GM18858 (cell line): Measurements from ENCODE around the gene ERO1A.
"Not testable (repeated sequence)": the region's sequence is repeated elsewhere in the genome, so short reads cannot be mapped to it uniquely, and the experiment has no call there.

ENCODE experiments used
- ATAC-seq: cut with Tn5 transposase; IDR thresholded peaks from one replicate; pipeline ENCODE4 v1.9.1; 2021; ENCODE audit not compliant: unreplicated experiment

Gene ERO1A, protein sequence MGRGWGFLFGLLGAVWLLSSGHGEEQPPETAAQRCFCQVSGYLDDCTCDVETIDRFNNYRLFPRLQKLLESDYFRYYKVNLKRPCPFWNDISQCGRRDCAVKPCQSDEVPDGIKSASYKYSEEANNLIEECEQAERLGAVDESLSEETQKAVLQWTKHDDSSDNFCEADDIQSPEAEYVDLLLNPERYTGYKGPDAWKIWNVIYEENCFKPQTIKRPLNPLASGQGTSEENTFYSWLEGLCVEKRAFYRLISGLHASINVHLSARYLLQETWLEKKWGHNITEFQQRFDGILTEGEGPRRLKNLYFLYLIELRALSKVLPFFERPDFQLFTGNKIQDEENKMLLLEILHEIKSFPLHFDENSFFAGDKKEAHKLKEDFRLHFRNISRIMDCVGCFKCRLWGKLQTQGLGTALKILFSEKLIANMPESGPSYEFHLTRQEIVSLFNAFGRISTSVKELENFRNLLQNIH

DNA sequence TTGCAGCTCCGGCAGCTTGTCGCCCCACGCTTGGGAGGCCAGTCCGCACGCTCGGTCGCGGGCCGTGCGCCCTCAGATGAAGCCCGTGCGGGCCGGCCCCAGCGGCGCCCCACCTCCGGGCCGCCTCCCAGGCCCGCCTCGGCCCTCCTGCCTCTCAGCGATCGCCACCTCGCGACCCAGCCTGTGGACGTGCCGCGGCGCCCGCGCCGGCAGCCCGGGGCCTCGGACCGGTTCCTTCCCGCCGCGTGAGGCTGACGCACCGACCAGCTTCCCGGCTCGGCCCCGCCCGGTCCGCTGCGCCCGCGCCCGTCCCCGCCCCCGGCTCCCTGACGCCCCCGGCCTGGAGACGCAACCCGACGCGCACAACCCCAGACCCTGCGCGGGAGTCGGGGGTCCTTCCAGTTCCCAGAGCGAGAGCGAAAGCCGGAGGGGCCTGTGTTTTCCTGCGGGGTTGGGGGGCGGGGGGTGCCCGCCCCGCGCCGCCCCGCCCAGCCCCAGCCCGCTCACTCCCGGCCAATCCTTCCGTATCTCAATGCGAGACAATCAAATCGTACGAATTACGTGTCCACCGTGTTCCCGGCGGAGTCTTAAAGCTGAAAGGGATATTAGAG, at the start of gene ERO1A:
TSS of gene ERO1A (minus strand) at position 78 of the 611 bp plus-strand sequence. CDS start at position 1, 77 bp downstream.
- peak; percentile 55 for ATAC-seq

DNA sequence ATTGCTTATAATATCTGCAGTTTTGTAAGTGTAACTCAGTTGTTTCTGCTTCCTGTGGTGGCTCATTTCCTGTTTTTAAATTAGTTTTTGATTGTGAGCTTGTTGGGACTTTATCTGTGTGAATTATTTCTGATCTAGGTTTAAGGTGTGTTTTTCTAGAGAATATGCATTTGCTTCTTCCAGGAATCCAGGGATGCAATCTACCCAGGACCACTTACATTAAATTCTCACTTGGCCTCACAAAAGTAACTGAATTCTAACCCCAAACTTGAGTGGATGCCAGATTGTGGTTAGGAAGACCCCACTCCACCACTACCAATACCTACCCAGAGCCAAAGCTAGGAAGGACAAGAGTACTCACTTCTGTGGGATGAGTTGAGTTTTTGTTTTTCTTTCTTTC, 46.5 kb upstream of the ERO1A start:
- ATAC-seq, result no peak

DNA sequence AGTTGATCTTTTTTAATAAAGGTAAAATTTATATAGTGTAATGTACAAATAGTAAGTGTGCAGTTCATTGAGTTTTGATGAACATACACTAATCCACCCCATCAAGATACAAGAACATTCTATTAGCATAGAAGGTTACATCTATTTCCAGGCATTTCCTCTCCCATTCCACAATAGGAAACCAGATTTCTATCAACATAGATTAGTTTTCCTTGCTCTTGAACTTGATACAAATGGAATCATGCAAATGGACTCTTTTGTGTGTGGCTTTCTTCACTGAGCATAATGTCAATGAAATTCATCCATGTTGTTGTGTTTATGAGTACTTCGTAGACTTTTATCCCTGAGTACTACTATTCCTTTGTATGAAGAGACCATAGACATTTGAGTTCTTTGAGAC, 45.4 kb upstream of the ERO1A start:
- ATAC-seq, result no peak

DNA sequence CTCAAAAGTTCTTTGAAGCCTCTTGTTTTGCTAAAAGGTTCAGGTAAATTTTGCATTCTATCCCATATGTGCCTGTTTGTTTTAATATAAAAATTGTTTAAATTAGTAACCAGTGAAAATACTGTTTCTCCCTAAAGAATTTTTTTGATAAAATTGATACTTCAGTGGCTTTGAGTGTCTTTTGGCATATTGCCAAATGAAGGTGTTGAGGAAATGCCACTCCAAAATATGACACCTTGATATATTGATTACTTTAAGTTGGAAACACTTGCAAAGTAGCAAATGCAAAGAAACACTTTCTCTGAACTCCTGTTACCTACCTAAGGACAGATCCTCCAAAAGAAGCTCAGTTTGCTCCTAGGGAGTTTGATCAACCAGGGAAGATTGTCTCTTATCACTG, 43.1 kb upstream of the ERO1A start:
- no peak for ATAC-seq

DNA sequence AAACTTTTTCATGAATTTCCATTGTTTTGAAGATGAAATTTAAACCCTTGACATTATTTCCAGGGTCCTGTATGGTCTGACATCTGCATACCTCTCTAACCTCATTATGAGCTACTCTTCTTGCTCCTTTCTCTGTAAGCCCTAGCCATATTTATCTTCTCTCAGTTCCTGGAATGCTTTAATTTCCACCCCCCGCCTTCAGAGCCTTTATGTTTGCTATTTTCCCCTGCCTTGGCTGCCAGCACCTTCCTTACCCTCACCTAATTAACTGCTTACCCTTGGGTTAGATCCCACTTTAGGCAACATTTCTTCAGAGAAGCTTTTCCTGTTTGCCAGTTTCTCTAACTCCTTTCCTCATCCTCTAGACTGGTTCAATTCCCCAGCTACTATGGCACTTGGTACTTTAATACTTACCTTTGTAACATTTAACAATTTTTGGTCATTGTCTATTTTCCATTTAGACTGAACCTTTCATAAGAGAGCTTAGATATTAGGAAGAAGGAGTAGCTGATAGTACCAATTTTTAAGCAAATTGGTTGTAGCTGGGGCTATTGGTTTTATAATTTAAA, 40.6 kb upstream of the ERO1A start:
- ATAC-seq, result no peak

DNA sequence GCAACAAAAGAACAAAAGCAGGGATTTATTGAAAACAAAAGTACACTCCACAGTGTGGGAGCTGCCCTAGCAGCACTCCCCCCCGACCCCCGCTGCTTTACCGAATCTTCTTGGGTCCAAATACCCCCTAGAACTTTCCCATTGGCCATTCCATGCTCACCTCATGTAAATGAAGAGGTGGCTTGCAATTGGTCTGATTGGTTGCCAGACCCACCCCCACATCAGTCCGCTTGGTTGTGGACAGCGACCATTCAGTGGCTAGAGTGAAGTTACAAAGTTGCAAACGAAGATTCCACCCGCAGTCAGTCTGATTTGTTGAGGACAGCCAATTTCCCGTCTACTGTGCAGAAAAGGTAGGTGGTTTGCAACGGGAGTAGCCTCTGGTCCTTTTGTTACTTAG, 38.5 kb upstream of the ERO1A start:
- ATAC-seq, result no peak

DNA sequence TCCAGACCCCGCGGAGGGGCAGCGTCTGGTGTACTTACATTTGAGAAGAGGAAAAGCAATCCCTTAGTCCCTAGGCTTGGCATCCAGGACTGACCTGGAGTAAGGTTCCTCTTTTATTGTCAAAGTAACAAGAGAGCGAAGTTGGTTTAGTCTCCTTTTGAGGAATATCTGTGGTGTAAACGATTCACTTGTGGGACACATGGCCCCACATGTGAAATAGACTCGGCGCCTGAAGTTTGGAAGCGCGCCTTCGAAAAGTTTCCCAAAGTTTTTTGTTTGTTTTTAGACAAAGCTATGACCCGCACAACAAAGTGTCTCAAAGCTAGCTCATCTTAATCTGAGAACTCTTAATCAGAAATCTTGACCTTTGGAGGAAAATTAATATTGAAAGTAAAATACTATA, 35.4 kb upstream of the ERO1A start:
- no peak for ATAC-seq

DNA sequence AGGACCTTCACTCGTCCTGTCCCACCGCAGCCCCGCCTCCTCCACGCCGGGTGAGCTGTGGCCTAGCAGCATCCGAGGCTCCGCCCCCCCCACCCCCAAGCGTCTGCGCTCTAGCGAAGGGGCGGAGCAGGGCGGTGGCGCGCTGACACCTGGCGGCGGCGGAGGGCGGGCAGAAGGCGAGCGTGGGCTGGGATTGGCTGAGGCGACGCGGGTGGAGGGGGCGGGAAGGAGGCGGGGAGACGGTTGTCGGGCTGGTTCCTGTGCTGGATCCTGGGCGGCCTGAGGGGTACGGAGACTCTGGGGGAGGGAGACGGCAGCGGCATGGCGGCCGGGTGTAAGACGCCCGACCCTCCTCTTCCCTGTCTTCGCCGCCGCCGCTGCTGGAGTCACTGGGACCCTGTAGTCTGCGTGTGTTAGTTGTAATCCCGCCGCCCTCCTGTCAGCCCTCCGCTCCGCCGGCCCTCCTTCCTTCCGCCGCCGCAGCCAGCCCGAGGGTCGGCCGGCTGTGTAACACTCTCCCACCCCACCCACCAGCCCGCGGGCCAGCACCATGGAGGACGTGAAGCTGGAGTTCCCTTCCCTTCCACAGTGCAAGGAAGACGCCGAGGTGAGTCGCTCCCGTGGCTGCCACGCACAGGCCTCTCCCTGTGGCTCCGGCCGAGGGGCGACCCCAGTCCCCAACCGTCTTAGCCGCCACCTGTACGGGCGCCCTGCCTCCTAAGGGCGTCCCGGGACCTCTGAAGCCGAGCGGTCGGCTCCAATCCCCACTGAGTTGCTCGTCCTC, 34.8 kb upstream of the ERO1A start, which contains the start of gene STYX:
TSS of gene STYX (plus strand) at position 242 of the 784 bp plus-strand sequence. CDS start at position 551, 309 bp downstream.
- ATAC-seq, result peak; percentile 84

DNA sequence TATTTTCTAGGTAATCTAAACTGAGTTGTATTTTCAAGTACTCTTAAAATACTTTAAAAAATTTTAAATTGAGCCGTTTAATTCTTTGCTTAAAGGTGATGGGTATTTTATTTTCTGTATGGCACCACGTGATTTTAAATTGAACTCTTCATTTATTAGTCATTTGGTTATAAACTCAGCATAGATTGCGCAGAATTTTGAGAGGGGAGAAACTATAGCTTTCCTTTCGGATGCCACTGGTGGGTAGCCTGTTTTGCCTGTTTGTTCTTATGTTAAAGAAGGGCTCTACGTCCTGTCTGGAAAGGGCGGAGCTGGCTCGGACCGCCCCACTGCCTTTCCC, 34.2 kb upstream of the ERO1A start:
- ATAC-seq, result no peak

DNA sequence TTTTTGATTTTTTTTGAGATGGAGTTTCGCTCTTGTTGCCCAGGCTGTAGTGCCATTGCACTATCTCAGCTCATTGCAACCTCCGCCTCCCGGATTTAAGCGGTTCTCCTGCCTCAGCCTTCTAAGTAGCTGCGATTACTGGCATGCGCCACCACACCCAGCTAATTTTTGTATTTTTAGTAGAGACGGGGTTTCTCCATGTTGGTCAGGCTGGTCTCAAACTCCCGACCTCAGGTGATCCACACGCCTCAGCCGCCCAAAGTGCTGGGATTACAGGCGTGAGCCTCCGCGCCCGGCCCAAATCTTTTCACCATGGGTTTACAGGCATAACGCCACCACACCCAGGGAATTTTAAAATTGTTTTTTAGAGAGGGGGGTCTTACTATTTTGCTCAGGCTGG, 33.7 kb upstream of the ERO1A start:
- not testable (repeated sequence) for ATAC-seq

DNA sequence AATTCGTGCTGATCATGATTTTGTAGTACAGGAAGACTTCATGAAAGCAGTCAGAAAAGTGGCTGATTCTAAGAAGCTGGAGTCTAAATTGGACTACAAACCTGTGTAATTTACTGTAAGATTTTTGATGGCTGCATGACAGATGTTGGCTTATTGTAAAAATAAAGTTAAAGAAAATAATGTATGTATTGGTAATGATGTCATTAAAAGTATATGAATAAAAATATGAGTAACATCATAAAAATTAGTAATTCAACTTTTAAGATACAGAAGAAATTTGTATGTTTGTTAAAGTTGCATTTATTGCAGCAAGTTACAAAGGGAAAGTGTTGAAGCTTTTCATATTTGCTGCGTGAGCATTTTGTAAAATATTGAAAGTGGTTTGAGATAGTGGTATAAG, 32.2 kb upstream of the ERO1A start:
- not testable (repeated sequence) for ATAC-seq

DNA sequence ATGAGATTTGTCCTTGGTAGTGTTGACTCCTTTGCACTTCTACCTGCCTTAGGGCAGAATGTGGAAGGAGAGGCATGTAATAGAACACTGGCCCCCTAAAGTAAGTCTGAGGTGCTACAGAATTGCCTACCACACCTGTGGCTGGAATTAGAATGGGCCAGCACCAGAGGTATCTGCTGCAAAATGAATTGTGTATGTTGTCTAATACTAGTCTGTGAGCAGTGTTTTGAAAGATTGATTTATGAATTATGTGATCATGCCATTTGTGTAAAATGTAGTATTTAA, 28.9 kb upstream of the ERO1A start:
- ATAC-seq, result no peak

DNA sequence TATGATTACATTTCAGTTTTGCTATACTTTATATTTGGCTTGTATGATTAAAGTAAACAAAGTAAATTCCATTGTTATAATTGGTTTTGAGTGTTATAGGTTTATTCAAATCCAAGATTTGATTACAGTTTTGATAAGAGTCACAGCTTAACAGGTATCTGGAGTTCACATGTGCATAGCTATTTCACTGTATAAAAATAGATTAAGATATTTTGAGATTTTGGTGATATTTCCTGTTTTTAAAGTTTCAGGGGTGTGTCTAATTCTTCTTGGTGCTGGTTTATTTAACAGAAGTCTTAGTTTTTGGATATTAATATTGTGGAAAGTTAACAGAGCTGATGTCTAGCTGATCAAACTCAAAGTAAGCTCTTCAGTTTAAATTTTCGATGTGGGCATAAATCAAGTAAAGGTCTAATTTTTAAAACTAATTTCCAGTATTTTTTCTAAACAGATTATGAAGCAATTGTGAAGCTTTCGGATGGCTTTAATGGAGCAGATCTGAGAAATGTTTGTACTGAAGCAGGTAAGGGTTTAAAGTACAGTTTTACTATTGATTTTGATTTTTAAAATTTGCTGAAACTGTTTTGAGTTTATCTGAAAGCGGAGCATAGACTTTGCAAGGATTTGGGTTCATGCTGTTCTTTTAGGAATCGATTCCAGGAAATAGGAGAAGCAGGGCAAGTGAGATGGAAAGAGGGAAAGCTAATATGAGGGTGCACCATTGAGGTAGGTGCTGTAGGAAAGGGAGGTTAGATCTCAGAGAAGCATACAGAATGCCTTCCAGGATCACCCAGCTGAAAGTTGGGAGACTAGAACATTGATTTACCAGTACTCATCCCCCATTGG, 28.4 kb upstream of the ERO1A start:
- no peak for ATAC-seq

DNA sequence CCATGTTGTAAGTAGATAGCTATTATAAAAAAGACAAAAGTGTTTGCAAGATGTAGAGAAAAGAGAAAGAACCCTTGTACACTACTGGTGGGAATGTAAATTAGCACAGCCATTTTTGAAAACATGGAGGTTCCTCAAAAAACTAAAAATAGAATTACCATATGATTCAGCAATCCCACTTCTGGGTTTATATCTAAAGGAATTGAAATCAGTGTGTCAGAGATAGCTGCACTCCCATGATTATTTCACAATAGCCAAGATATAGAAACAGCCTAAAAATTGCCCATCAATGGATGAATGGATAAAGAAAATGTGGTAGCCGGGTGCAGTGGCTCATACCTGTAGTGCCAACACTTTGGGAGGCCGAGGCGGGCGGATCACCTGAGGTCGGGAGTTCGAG, 20.8 kb upstream of the ERO1A start:
- no peak for ATAC-seq

DNA sequence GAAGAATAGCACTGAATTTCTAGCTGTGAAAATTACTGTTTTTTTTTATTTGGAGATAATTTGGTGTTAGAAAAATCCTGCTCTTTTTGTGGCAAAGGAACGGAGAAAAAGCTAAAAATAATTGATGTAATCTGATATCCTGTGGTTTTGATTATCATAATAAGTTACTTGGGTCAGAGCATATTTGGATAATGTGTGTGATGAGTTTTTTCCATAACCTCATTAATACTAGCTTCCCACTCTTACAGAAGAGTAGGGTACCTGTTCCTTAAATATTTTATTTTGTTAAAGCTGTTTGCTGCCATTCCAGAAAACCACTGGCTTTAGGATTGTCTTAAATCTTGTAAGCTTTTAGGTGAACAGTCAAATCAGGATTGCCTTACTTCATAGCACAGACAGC, 16.3 kb upstream of the ERO1A start:
- no peak for ATAC-seq

DNA sequence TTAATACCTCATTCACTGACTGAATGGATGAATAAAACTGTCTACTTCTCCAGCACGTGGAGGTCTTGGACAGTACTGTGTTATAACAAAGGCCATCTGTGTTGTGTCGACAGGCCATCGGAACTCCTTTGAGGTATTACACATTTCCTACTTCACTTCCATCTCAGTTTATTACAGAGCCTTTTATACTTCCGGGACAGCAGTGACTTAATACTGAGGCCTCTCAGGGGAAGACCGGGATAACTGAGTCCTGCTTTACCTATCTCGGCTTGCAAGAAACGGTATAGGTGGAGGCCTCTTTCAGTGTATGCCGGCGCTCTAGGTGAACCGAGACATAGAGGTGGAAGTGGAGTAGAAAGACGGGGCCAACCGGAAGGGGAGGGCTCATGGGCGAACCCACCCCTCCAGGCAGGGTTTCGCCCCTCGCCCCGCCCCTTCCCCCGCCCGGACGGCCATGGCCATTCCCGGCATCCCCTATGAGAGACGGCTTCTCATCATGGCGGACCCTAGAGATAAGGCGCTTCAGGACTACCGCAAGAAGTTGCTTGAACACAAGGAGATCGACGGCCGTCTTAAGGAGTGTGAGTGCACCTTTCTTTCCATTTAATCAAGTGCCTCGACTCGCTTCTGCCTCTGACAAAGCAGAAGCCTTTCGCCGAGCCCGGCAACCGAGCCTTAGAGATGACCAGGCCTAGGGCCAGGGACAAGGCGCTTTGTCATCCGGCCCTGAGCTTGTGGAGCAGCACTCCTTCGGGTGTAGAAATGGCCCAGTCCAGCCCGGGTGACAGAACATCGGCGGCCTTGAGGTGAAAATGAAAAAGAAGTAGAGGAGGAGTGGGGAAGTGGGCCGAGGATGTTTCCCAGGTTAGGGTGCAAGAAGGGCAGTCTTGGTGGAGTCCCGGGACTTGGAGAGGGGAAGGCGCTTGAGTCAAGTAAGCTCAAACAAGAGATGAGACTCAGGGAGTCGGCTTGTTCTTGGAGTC, 11.7 kb upstream of the ERO1A start, which contains the start of gene PSMC6:
TSS of gene PSMC6 (plus strand) at position 477 of the 983 bp plus-strand sequence. CDS start at position 497, 20 bp downstream.
- peak; percentile 89 for ATAC-seq

DNA sequence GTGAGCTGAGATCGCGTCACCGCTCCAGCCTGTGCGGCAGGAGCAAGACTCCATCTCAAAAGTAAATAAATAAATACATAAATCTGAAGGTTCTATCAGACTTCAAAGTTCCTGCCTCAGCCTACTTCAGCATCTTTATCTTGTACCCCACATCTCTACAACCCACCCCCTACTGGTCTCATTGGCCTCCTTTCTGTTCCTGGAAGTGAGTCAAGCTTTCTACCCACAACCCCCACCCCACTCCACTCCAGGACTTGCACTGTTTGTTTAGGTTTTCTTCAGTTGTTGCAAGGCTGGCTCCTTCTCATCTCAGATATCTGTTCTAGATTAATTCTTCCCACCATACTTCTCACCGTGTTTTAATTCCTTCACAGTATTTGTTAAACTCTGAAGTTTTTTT, 10.9 kb upstream of the ERO1A start:
- ATAC-seq, result no peak

DNA sequence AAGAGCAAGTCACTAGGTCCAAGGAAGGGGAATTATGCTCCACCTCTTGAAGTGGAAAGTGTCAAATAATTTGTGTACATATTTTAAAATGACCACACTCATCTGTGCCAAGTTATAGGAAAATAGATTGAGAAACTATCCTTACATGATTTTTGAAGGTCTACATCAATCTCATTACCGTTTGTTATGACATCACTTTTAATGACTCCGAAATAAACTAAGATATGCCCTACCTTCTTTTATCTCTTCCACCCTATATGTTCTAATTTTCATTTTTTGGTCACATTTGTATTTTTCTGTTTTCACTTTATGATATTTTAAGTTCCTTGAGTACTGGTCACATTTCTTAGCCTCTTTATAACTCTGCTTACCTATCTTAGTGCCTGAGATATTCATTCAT, 8.3 kb upstream of the ERO1A start:
- ATAC-seq, result no peak

DNA sequence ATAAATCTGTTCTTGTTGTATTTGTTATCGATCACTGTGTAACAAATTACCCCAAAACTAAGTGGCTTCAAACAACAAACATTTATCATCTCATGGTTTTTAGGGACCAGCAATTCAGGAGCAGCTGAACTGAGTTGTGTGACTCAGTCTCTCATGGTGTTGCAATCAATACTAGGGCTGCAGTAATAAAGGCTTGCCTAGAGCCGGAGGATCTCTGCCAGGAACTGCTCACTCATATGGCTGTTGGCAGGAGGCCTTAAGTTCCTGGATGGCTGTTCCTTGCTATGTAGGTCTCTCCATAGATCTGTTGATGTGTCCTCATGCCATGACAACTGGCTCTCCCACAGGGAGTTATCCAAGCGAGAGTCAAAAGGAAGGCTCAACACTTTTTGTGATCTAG, 7.9 kb upstream of the ERO1A start:
- ATAC-seq, result no peak
